Activated CD4-positive, alpha-beta T cell treated with anti-CD3 and anti-CD28 coated beads for 36 hours (primary cell): ENCODE results near the gene FBXO5. TPM values are rescaled to one million over a fixed set of nuclear protein-coding genes. Genes with fewer than 3 reads are reported as not detected.
A peak's percentile ranks its signal among the peaks of the same experiment; 100 is the strongest.

Experiments used
- ATAC-seq: fragments of 200-7000 bp; cut with Tn5 transposase; one replicate; pipeline ENCODE4 v1.10.0; 2021; ENCODE audit warnings: mild to moderate bottlenecking, moderate library complexity
- CTCF ChIA-PET: fragments of 350-600 bp; sonication (Branson Sonifier 250); formaldehyde crosslinking; loops from one replicate; lab custom pipeline; 2021; ENCODE audit warnings: antibody characterized with exemption; lab: Charles Lee
- POLR2A ChIA-PET: fragments of 350-600 bp; sonication (Branson Sonifier 250); formaldehyde crosslinking; loops from one replicate; lab custom pipeline; 2021; ENCODE audit warnings: antibody characterized with exemption, inconsistent platforms; lab: Charles Lee
- DNase-seq: peaks from one replicate; pipeline ENCODE4 v3.0.0-alpha.2; 2020
- H3K27ac Mint-ChIP-seq: one replicate; pipeline ENCODE4 v1.8.0; 2021; ENCODE audit warnings: mixed read lengths
- H3K27me3 Mint-ChIP-seq: one replicate; pipeline ENCODE4 v1.8.0; 2021; ENCODE audit warnings: mixed read lengths
- H3K36me3 Mint-ChIP-seq: one replicate; pipeline ENCODE4 v1.8.0; 2021; ENCODE audit warnings: low read depth, mixed read lengths
- H3K4me1 Mint-ChIP-seq: one replicate; pipeline ENCODE4 v1.8.0; 2021; ENCODE audit warnings: mixed read lengths
- H3K4me3 Mint-ChIP-seq: one replicate; pipeline ENCODE4 v1.8.0; 2021; ENCODE audit warnings: mild to moderate bottlenecking, moderate library complexity, mixed read lengths
- H3K9me3 Mint-ChIP-seq: one replicate; pipeline ENCODE4 v1.8.0; 2021; ENCODE audit warnings: low read depth, mixed read lengths
- intact Hi-C, 2 experiments: fragments of 100-400 bp; cut with DNase I in 1 of 2; cut with micrococcal nuclease in 1 of 2; formaldehyde crosslinking; loops; one replicate each; pipeline versions ENCODE4 v1.14.2 to v1.15.1; 2022 to 2024; cut with DNase I, micrococcal nuclease
- total RNA-seq, 2 experiments: library from RNA; stranded (reverse); gene quantifications; one replicate each; pipeline ENCODE4 v1.2.3, GENCODE V29; 2021

The FBXO5 gene
- 10 to 100 TPM; 48.7 to 57.3 TPM for total RNA-seq

DNA sequence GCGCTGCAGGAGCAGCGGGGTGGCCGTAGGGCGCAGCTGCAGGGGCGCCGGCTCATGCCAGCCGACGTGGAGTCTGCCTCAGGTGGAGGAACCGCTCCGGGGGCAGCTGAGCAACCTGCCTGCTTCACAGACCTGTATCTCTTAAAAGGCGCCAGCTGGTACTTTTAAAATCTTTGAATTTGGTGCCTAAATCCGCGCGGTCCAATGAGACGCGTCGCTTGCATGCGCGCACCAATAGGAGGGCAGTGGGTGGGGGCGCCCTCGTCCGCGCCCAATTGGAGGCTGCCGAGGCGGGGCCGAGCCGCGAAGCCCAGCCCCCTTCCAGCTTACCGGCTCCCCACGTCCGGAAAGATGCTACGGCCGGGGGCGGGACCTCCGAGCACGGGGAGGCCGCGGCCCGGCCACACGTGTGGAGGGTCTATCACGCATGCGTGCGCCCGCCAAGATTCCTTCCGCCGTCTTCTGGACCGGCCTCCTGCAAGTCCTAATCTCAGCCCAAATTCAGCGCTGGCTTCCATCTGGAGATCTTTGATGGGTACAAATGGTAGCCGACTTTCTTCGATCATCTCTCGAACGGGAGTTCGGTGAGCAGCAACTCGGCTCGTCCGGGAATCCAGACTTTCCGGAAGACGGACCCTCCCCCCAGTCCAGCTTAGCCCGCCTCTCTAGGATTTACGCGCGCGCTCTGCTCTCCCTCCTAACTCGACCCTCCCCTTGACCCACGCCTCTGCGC, at the start of gene FBXO5:
TSS of gene FBXO5 (minus strand) at position 138 of the 733 bp plus-strand sequence. CDS start at position 56, 82 bp downstream.
- DNase-seq (peak; percentile 98), ATAC-seq (peak; percentile 89)
- peaks cover 34% of the 10 kb centered on the region for H3K4me1 Mint-ChIP-seq
- H3K27ac Mint-ChIP-seq, result peak within 1 kb of the TSS; percentile 100
- H3K9me3 Mint-ChIP-seq, result no peaks in the 10 kb centered on the region
- ChIA-PET POLR2A (interaction anchor here (0.8 to 2.6 kb wide), 2 partner anchors 18 to 20 kb away, joined by 5 to 10 read pairs; no protein-coding TSS in a partner anchor), CTCF (interaction anchor here (0.7 kb wide), 1 partner anchor 16 kb away, joined by 4 read pairs; no protein-coding TSS in a partner anchor)
- intact Hi-C loops, result loop anchor here (1.0 to 10.0 kb wide), 12 partner anchors 19 to 1752 kb away; partner anchors contain the start of genes MTRF1L (in 2 of the 2), RMND1 (in 1 of the 2), SCAF8 (in 1 of the 2) and ZBTB2 (in 1 of the 2)
- peak within 1 kb of the TSS; percentile 90 for H3K4me3 Mint-ChIP-seq
- peaks cover 54% of the 10 kb centered on the region for H3K36me3 Mint-ChIP-seq
- H3K27me3 Mint-ChIP-seq, result no peaks in the 10 kb centered on the region

- ChIA-PET POLR2A (no interaction called here), CTCF (interaction anchor here (0.6 to 1.0 kb wide), 2 partner anchors 203 to 280 kb away, joined by 3 to 5 read pairs; no protein-coding TSS in a partner anchor)
- ATAC-seq (no peak), DNase-seq (no peak)
- no peaks in the 10 kb centered on the region for H3K4me1 Mint-ChIP-seq
- intact Hi-C loops, result loop anchor here (1.0 to 5.0 kb wide), 3 partner anchors 280 to 480 kb away; no protein-coding TSS in a partner anchor
- no peak overlapping the region for H3K27ac Mint-ChIP-seq
- no peaks in the 10 kb centered on the region for H3K36me3 Mint-ChIP-seq
- H3K4me3 Mint-ChIP-seq, result no peak overlapping the region
- H3K27me3 Mint-ChIP-seq, result peaks cover 15% of the 10 kb centered on the region
- H3K9me3 Mint-ChIP-seq, result no peaks in the 10 kb centered on the region
Observed at GRCh38 chr6:153032255-153032882, 49.5 kb upstream of the FBXO5 start.

- no peak overlapping the region for H3K27ac Mint-ChIP-seq
- H3K36me3 Mint-ChIP-seq, result no peaks in the 10 kb centered on the region
- peaks cover 20% of the 10 kb centered on the region for H3K27me3 Mint-ChIP-seq
- no peak for DNase-seq
- no peaks in the 10 kb centered on the region for H3K9me3 Mint-ChIP-seq
- ChIA-PET CTCF (interaction anchor here (0.7 to 1.1 kb wide), 3 partner anchors 20 to 618 kb away, joined by 3 to 5 read pairs (median 3); no protein-coding TSS in a partner anchor), POLR2A (no interaction called here)
- no peak overlapping the region for H3K4me3 Mint-ChIP-seq
- no peak for ATAC-seq
- no peaks in the 10 kb centered on the region for H3K4me1 Mint-ChIP-seq
- intact Hi-C loops, result loop anchor here (5.0 kb wide), 2 partner anchors 281 to 481 kb away; no protein-coding TSS in a partner anchor
Observed at GRCh38 chr6:153031335-153031955, 48.6 kb upstream of the FBXO5 start.

DNA sequence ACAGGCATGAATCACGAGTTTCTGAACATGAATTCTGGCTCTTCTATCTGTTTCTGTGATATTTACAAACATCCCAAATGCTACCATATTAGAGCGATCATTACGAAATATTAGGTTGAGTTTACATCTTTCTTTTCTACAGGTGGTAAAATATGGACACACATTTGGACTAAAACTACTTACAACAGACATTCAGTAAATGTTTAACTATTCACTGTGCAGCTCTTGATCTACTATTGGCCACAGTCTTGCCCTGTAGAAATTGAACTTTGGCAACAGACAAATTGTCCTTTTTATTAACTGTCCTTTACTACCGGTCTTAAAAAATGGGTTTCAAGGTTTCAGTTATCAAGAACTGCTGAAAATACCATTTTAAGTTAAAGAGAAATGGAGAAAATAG, 46.1 kb upstream of the FBXO5 start:
- peaks cover 25% of the 10 kb centered on the region for H3K27me3 Mint-ChIP-seq
- no peak overlapping the region for H3K27ac Mint-ChIP-seq
- intact Hi-C loops, result loop anchor here in 1 of 2 experiments (10.0 kb wide), 1 partner anchor 544 kb away; no protein-coding TSS in a partner anchor

DNA sequence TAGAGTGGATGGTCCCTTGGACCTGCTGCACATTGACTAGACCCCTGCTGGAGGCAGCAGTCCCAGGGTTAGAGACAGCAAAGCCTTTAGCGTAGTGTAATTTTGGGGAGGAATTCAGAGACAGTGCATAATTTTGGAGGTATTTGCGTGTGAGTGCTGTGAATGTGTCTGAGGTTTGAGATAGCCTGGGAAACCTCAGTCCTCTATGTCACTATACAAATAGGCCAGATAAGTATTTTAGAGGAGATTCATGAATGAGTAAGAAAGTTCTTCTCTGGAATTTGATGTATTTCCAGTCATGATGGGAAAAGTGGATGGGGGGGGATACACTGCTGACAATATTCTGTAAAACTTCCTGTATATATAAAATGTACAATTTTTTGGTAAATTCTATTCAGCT, 45.4 kb upstream of the FBXO5 start:
- ChIA-PET CTCF (interaction anchor here (0.6 to 1.0 kb wide), 2 partner anchors 174 to 1289 kb away, joined by 3 to 4 read pairs; no protein-coding TSS in a partner anchor), POLR2A (no interaction called here)
- Mint-ChIP-seq H3K4me1 (no peaks in the 10 kb centered on the region), H3K27ac (no peak overlapping the region), H3K27me3 (peaks cover 25% of the 10 kb centered on the region), H3K36me3 (no peaks in the 10 kb centered on the region), H3K4me3 (no peak overlapping the region), H3K9me3 (no peaks in the 10 kb centered on the region)
- DNase-seq (no peak), ATAC-seq (no peak)
- intact Hi-C loops, result loop anchor here in 1 of 2 experiments (10.0 kb wide), 1 partner anchor 543 kb away; no protein-coding TSS in a partner anchor

More for the DNA sequence above, 46.1 kb upstream of the FBXO5 start:
- DNase-seq, result no peak
- POLR2A ChIA-PET, result no interaction called here
- ATAC-seq, result no peak
- H3K4me3 Mint-ChIP-seq, result no peak overlapping the region
- no peaks in the 10 kb centered on the region for H3K36me3 Mint-ChIP-seq
- CTCF ChIA-PET, result interaction anchor here (1.0 kb wide), 1 partner anchor 1288 kb away, joined by 4 read pairs; no protein-coding TSS in a partner anchor
- no peaks in the 10 kb centered on the region for H3K4me1 Mint-ChIP-seq
- no peaks in the 10 kb centered on the region for H3K9me3 Mint-ChIP-seq

- Mint-ChIP-seq H3K9me3 (no peaks in the 10 kb centered on the region), H3K27ac (no peak overlapping the region), H3K4me3 (no peak overlapping the region), H3K36me3 (no peaks in the 10 kb centered on the region), H3K4me1 (no peaks in the 10 kb centered on the region), H3K27me3 (peaks cover 25% of the 10 kb centered on the region)
- DNase-seq (no peak), ATAC-seq (no peak)
- intact Hi-C loops, result loop anchor here in 1 of 2 experiments (10.0 kb wide), 1 partner anchor 543 kb away; no protein-coding TSS in a partner anchor
- ChIA-PET CTCF (interaction anchor here (1.5 kb wide), 1 partner anchor 80 kb away, joined by 4 read pairs; no protein-coding TSS in a partner anchor), POLR2A (no interaction called here)
Observed at GRCh38 chr6:153027480-153027879, 44.6 kb upstream of the FBXO5 start.

DNA sequence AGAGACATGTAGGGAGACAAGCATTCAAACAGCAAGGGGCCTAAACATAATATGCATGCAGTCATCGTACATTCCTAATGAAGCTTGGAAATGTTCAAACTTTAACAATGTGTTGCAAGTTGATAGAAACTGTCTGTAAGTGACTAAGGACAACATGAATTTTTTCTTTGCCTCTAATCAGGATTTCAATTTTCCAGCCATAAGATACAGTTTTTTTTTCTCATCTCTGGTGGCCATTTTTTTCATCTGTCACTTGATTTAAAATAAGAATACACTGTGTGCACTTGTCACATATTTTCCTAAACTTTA, 41.8 kb upstream of the FBXO5 start:
- Mint-ChIP-seq H3K27me3 (peaks cover 16% of the 10 kb centered on the region), H3K27ac (no peak overlapping the region), H3K9me3 (no peaks in the 10 kb centered on the region), H3K4me1 (no peaks in the 10 kb centered on the region), H3K36me3 (no peaks in the 10 kb centered on the region), H3K4me3 (no peak overlapping the region)
- intact Hi-C loops, result loop anchor here (1.0 to 10.0 kb wide), 6 partner anchors 41 to 540 kb away; partner anchors contain the start of gene FBXO5 (in 1 of the 2)
- ChIA-PET CTCF (interaction anchor here (0.8 to 2.7 kb wide), 8 partner anchors 19 to 292 kb away, joined by 3 to 13 read pairs (median 4); no protein-coding TSS in a partner anchor), POLR2A (no interaction called here)
- ATAC-seq (no peak), DNase-seq (no peak)

DNA sequence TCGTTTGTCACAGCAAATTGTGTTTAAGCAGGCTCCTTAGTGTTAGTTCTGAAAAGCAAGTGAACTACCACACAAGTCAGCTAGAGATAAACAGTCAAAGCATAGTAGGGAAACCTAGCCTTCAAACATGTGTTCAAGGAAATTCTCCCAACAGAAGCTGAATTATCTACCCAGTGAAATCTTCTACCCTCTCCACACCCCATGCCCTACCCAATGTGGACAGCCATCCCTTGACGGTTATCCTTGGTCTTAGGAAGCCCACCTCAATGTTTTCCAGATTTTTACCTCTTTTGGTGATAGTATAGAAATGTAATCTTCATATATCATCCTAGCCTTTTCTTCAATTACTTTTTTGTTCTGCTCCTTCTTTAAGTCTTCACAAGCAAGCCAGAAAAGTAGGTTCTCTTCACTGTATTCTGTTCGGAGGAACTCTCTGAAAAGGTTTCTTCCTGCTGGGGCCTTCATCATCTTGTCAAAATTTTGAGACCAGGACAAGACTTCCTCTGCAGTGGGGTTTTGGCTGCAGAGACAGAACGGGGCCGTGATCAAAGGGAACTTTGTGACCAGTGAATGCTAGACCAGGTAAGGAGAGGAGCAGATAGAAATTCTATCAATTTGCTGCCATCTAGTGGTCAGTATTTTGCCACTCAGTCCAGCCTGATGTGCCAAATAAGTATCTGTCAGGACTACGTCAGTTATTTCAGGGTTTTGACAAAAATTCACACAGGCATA, 41.3 kb upstream of the FBXO5 start:
- ATAC-seq (peak; percentile 93), DNase-seq (peak; percentile 53)
- Mint-ChIP-seq H3K27ac (no peak overlapping the region), H3K4me3 (no peak overlapping the region), H3K36me3 (no peaks in the 10 kb centered on the region), H3K9me3 (no peaks in the 10 kb centered on the region), H3K27me3 (peaks cover 19% of the 10 kb centered on the region), H3K4me1 (no peaks in the 10 kb centered on the region)
- intact Hi-C loops, result loop anchor here (1.0 to 10.0 kb wide), 6 partner anchors 41 to 539 kb away; partner anchors contain the start of gene FBXO5 (in 1 of the 2)
- POLR2A ChIA-PET, result no interaction called here
- CTCF ChIA-PET, result interaction anchor here (0.9 to 2.7 kb wide), 4 partner anchors 71 to 288 kb away, joined by 3 to 13 read pairs (median 4); no protein-coding TSS in a partner anchor

DNA sequence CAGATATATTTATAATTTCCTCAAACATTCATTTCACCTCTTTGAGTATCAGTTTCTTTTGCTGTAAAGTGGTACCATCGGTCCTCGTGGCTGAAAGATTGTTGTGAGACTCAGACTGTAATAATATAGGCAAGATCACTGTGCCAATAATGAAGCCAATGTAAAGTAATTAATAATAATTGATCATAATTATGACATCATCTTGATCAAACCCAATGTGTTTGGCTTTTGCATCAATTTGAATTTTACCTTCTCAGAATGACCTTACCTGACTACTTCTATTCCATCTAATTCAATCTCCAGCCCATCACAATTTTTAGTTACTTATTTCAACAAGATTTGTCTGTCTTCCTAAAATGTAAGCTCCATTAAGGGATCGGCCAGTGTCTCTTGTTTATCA, 35.5 kb upstream of the FBXO5 start:
- intact Hi-C loops, result no loop called here
- no peak overlapping the region for H3K27ac Mint-ChIP-seq
- ChIA-PET CTCF (no interaction called here), POLR2A (no interaction called here)
- no peaks in the 10 kb centered on the region for H3K4me1 Mint-ChIP-seq
- H3K4me3 Mint-ChIP-seq, result no peak overlapping the region
- H3K27me3 Mint-ChIP-seq, result peaks cover 11% of the 10 kb centered on the region
- H3K36me3 Mint-ChIP-seq, result no peaks in the 10 kb centered on the region
- no peaks in the 10 kb centered on the region for H3K9me3 Mint-ChIP-seq
- no peak for DNase-seq
- ATAC-seq, result no peak

- ATAC-seq (no peak), DNase-seq (no peak)
- Mint-ChIP-seq H3K4me3 (no peak overlapping the region), H3K27ac (no peak overlapping the region), H3K36me3 (no peaks in the 10 kb centered on the region), H3K9me3 (no peaks in the 10 kb centered on the region), H3K27me3 (peaks cover 12% of the 10 kb centered on the region), H3K4me1 (no peaks in the 10 kb centered on the region)
- intact Hi-C loops, result no loop called here
- ChIA-PET CTCF (no interaction called here), POLR2A (no interaction called here)
Observed at GRCh38 chr6:153016846-153017245, 34.0 kb upstream of the FBXO5 start.
